Neural progenitor cell (in vitro differentiated cells): Measurements from ENCODE around the gene ASPN.

Experiments used
- EZH2 ChIP-seq: fragments of 200-600 bp; sonication (generic); IDR thresholded peaks from 2 replicates; pipeline ENCODE4 v1.6.1; 2017; ENCODE audit warnings: antibody characterized with exemption, mild to moderate bottlenecking, moderate library complexity
- EZH2phosphoT487 ChIP-seq: fragments of 200-600 bp; sonication (generic); IDR thresholded peaks from 2 replicates; pipeline ENCODE4 v1.6.1; 2017; ENCODE audit warnings: antibody characterized with exemption
- TF ChIP-seq, protein P1 (sequence below): fragments of 200-600 bp; sonication (generic); IDR thresholded peaks from 2 replicates; pipeline ENCODE4 v1.5.1; 2017; ENCODE audit warnings: antibody characterized with exemption, mild to moderate bottlenecking

DNA sequence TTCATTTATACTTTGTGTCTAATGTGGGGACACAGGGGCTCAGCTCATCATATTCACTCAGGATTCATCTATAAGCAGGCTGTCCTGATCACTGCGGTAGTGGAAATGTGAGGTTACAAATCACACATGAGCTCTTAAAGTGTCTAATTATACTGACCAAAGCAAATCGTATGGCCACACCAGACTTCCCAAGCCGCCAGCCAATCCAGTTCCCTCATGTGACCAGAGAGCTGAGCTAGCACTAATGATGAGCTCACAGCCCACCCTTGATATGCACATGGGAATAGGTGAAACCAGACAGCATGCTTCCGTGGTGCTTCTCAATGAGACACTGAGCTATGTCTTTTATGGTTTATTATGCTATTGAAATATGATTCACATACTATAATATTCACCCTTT lies 35.9 kb upstream of the ASPN start:
- TF ChIP-seq, protein P1, sequence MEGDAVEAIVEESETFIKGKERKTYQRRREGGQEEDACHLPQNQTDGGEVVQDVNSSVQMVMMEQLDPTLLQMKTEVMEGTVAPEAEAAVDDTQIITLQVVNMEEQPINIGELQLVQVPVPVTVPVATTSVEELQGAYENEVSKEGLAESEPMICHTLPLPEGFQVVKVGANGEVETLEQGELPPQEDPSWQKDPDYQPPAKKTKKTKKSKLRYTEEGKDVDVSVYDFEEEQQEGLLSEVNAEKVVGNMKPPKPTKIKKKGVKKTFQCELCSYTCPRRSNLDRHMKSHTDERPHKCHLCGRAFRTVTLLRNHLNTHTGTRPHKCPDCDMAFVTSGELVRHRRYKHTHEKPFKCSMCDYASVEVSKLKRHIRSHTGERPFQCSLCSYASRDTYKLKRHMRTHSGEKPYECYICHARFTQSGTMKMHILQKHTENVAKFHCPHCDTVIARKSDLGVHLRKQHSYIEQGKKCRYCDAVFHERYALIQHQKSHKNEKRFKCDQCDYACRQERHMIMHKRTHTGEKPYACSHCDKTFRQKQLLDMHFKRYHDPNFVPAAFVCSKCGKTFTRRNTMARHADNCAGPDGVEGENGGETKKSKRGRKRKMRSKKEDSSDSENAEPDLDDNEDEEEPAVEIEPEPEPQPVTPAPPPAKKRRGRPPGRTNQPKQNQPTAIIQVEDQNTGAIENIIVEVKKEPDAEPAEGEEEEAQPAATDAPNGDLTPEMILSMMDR = no peak
- TF ChIP-seq EZH2 (no peak), EZH2phosphoT487 (no peak)
